HepG2 (cell line): ENCODE results near the gene THADA. TPM values are rescaled to one million over a fixed set of nuclear protein-coding genes. Genes with fewer than 3 reads are reported as not detected.

ENCODE experiments used
- ATAC-seq: fragments of 200-7000 bp; cut with Tn5 transposase; 3 replicates; pipeline ENCODE4 v1.9.1; 2020; ENCODE audit warnings: mild to moderate bottlenecking, moderate library complexity
- BruUV-seq: library from RNA; stranded (reverse); fragments of 400-500 nt; replicated peaks from 2 replicates; lab custom pipeline; 2021; lab: Mats Ljungman, UMichigan
- CTCF ChIA-PET: fragments of 300-600 bp; formaldehyde crosslinking; extraction: SDS; loops from one replicate; lab custom pipeline; 2021; ENCODE audit warnings: low total read pairs, inconsistent platforms, low intra/inter-chr PET ratio; lab: Yijun Ruan, JAX
- POLR2A ChIA-PET: fragments of 350-600 bp; sonication (Branson Sonifier 250); formaldehyde crosslinking; loops from one replicate; lab custom pipeline; 2020; ENCODE audit warnings: antibody characterized with exemption, inconsistent platforms; lab: Yijun Ruan, JAX
- DNase-seq: peaks from one replicate; pipeline ENCODE4 v3.0.0-alpha.2; 2015; ENCODE audit warnings: low spot score
- FAIRE-seq: peaks from 3 replicates; lab custom pipeline; 2011; peaks lifted over from hg19 to GRCh38; lab: Jason Lieb, UNC
- H2AFZ ChIP-seq: one replicate; pipeline ENCODE4 v1.6.1; 2011; ENCODE audit warnings: low read length, inconsistent platforms
- H3K27ac ChIP-seq: fragments of 300-600 bp; 3 replicates; pipeline ENCODE4 v1.8.0; 2011; ENCODE audit warnings: mixed run types, mild to moderate bottlenecking, mixed read lengths, low read length, inconsistent platforms; ENCODE audit not compliant: insufficient read depth; ENCODE audit errors: extremely low read length
- H3K27me3 ChIP-seq, 2 experiments: fragments of 200-600 bp in 1 of 2; 2 replicates in 1 of 2; 3 replicates in 1 of 2; pipeline versions ENCODE4 v1.6.0 to v1.8.0; 2011; ENCODE audit warnings: low read length in 2 of 2, mild to moderate bottlenecking in 2 of 2, moderate library complexity in 2 of 2, inconsistent platforms in 1 of 2; ENCODE audit not compliant: insufficient read depth in 2 of 2, control insufficient read depth in 1 of 2
- H3K36me3 ChIP-seq, 2 experiments: fragments of 200-600 bp in 1 of 2; replicated peaks in 1 of 2; 2 replicates in 1 of 2; 3 replicates in 1 of 2; pipeline versions ENCODE4 v1.5.1 to v1.8.0; 2011; ENCODE audit warnings: low read length in 2 of 2, inconsistent platforms in 1 of 2; ENCODE audit not compliant: insufficient read depth in 2 of 2, control insufficient read depth in 1 of 2
- H3K4me1 ChIP-seq: 2 replicates; pipeline ENCODE4 v1.5.1; 2012; ENCODE audit warnings: low read length, inconsistent platforms; ENCODE audit not compliant: insufficient read depth
- H3K4me2 ChIP-seq: 2 replicates; pipeline ENCODE4 v1.6.0; 2011; ENCODE audit warnings: low read depth, low read length, inconsistent platforms
- H3K4me3 ChIP-seq, 3 experiments: fragments of 200-600 bp in 1 of 3; sonication (generic), shearing (Covaris generic) in 1 of 3; replicated peaks in 1 of 3; 2 replicates each; pipeline ENCODE4 v1.5.1; 2011 to 2016; ENCODE audit warnings: low read length in 3 of 3, inconsistent platforms in 2 of 3, low read depth in 2 of 3, mild to moderate bottlenecking in 2 of 3, control low read depth in 1 of 3, mixed read lengths in 1 of 3; ENCODE audit not compliant: insufficient read depth in 1 of 3
- H3K79me2 ChIP-seq: one replicate; pipeline ENCODE4 v1.6.1; 2011; ENCODE audit warnings: low read length, inconsistent platforms; ENCODE audit not compliant: insufficient read depth
- H3K9ac ChIP-seq: 2 replicates; pipeline ENCODE4 v1.6.0; 2011; ENCODE audit warnings: mild to moderate bottlenecking, low read depth, low read length, inconsistent platforms; ENCODE audit not compliant: insufficient read depth
- H3K9me3 ChIP-seq: 2 replicates; pipeline ENCODE4 v1.5.1; 2012; ENCODE audit warnings: mild to moderate bottlenecking, low read length
- H4K20me1 ChIP-seq: 2 replicates; pipeline ENCODE4 v1.6.0; 2011; ENCODE audit warnings: inconsistent platforms, mild to moderate bottlenecking, low read length, moderate library complexity; ENCODE audit not compliant: insufficient read depth
- FOSL2 ChIP-seq: sonication (generic); formaldehyde crosslinking; IDR thresholded peaks from 2 replicates; pipeline ENCODE4 v1.4.0; 2020; ENCODE audit warnings: missing genetic modification reagents
- FOXJ3 ChIP-seq: sonication (generic); formaldehyde crosslinking; IDR thresholded peaks from 2 replicates; pipeline ENCODE4 v1.4.0; 2020; ENCODE audit warnings: missing genetic modification reagents, mild to moderate bottlenecking, borderline replicate concordance
- ZBTB44 ChIP-seq: sonication (generic); formaldehyde crosslinking; IDR thresholded peaks from 2 replicates; pipeline ENCODE4 v1.4.0; 2020; ENCODE audit warnings: missing genetic modification reagents
- ZFX ChIP-seq: sonication (generic); formaldehyde crosslinking; IDR thresholded peaks from 2 replicates; pipeline ENCODE4 v1.4.0; 2020; ENCODE audit warnings: mild to moderate bottlenecking, low read depth, missing genetic modification reagents, moderate library complexity
- ZNF275 ChIP-seq: sonication (generic); formaldehyde crosslinking; IDR thresholded peaks from 2 replicates; pipeline ENCODE4 v1.8.0; 2022; ENCODE audit warnings: missing genetic modification reagents, mild to moderate bottlenecking, inconsistent platforms, borderline replicate concordance
- WGBS: methylation state at CpG from one replicate; pipeline ENCODE4 v1.1.6; 2017; ENCODE audit warnings: low lambda C conversion rate; 5-methylcytosine and 5-hydroxymethylcytosine counted together
- in situ Hi-C: cut with HindIII; loops from 2 replicates; pipeline ENCODE4 v1.10.0; 2017; ENCODE audit warnings: low pct_unique_long_range_greater_than_20kb; ENCODE audit not compliant: extremely low pct_ligation_motif_present
- intact Hi-C: fragments of 100-400 bp; cut with micrococcal nuclease; formaldehyde crosslinking; loops from one replicate; pipeline ENCODE4 v1.10.0; 2022; ENCODE audit not compliant: unreplicated experiment
- polyA plus RNA-seq, 8 experiments: library from polyadenylated mRNA; depleted of rRNA in 3 of 8; stranded (reverse) in 7 of 8; unstranded in 1 of 8; fragments of >200 nt; fragmentation: Illumina TruSeq in 4 of 8; extraction: Trizol in 4 of 8; gene quantifications; 2 replicates each; pipeline versions ENCODE4 v1.2.1 to v1.2.3, GENCODE V29; 2011 to 2016; ENCODE audit warnings: low read depth in 4 of 8, missing spikeins in 1 of 8, mixed read lengths in 1 of 8; ENCODE audit not compliant: insufficient read depth in 1 of 8
- total RNA-seq, 5 experiments: library from RNA; depleted of rRNA; stranded (reverse); fragments of >200 nt; fragmentation: Illumina TruSeq; extraction: Trizol; gene quantifications; 2 replicates each; pipeline ENCODE4 v1.2.3, GENCODE V29; 2016; ENCODE audit warnings: low read depth in 1 of 5

The THADA gene
- total and polyA plus RNA-seq, 2 of the 13 experiments (the other 11 are each of a cell fraction or from before 2014, with no cell fraction given): 12.7 to 21.7 TPM

- DNase-seq (no peak), FAIRE-seq (no peak), ATAC-seq (no peak)
- ChIA-PET CTCF (no interaction called here), POLR2A (no interaction called here)
- no peaks in the 10 kb centered on the region for H3K9me3 ChIP-seq
- intact Hi-C loops (loop anchor here (2.0 to 10.0 kb wide), 2 partner anchors 27 to 143 kb away; partner anchors contain the start of gene DYNC2LI1), in situ Hi-C loops (no loop called here)
- H3K27ac ChIP-seq: no peak overlapping the region
- no TSS peak for BruUV-seq
- TF ChIP-seq FOXJ3 (CRISPR knock-in tag): no peak
- no peak for TF ChIP-seq FOSL2 (CRISPR knock-in tag)
- TF ChIP-seq ZNF275: no peak
- TF ChIP-seq ZFX (CRISPR knock-in tag): no peak
- no peak for TF ChIP-seq ZBTB44 (CRISPR knock-in tag)
- 38% methylated on average over 11 of the region's 11 CpGs for WGBS
- peaks cover 0 to 27% of the 10 kb centered on the region in 2 experiments; a peak in 3 of 5 replicates for H3K27me3 ChIP-seq
- H3K4me2 ChIP-seq: no peak overlapping the region
- H3K4me3 ChIP-seq: no peak overlapping the region
- no peaks in the 10 kb centered on the region for H3K36me3 ChIP-seq
- no peaks in the 10 kb centered on the region for H3K79me2 ChIP-seq
- peaks cover 70% of the 10 kb centered on the region for H3K4me1 ChIP-seq
- H2AFZ ChIP-seq: no peak overlapping the region
- no peak overlapping the region for H3K9ac ChIP-seq
- no peaks in the 10 kb centered on the region for H4K20me1 ChIP-seq
Observed at GRCh38 chr2:43631618-43632317, 35.9 kb upstream of the THADA start.
